Activated CD4-positive, CD25-positive, alpha-beta regulatory T cell (primary cell): Measurements from ENCODE around the gene SLC9A3.
"Not testable (repeated sequence)": the region's sequence is repeated elsewhere in the genome, so short reads cannot be mapped to it uniquely, and the experiment has no call there.

ENCODE experiments used
- DNase-seq, 4 experiments: peaks; one replicate each; lab custom pipeline; 2025; lab: John Stamatoyannopoulos, UW

Gene SLC9A3

DNA sequence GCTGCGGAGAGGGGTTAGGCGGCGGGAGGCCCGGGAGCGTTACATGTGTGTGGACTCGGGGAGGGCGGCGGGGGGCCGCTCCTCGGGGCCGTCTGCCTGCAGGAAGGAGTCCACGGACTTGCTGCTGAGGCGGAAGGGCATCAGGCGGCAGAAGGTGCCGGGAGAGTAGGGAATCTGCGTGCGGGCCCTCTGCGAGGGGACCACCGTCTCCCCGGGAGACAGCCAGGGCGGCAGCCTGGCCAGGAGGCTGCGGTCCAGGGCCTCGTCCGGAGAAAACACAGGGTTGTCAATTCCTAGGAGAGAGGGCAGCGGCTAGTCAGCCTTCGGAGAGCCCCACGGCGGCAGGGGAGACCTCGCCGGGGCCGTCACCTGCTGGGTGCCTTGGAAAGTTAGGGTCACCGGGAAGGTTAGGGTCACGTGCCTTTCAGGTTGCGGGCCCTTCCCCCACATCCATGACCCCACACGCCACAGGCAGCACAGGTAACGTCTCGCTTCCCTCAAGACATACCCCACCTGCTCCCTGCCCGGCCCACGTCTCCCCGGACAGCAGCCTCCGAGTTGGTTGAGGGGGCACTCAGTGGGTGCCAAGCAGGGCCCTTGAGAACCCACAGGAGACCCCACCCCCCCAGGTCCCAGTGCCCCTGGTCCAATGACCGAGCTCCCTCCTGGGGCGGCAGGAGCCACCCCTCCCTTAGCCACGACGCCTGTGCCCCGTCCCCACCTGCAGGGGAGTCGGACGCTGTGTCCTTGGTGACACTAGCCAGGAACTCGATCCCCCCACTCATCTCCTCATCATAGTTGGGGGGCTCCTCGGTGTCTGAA, 49.2 kb downstream of the SLC9A3 start:
- no peak for DNase-seq

DNA sequence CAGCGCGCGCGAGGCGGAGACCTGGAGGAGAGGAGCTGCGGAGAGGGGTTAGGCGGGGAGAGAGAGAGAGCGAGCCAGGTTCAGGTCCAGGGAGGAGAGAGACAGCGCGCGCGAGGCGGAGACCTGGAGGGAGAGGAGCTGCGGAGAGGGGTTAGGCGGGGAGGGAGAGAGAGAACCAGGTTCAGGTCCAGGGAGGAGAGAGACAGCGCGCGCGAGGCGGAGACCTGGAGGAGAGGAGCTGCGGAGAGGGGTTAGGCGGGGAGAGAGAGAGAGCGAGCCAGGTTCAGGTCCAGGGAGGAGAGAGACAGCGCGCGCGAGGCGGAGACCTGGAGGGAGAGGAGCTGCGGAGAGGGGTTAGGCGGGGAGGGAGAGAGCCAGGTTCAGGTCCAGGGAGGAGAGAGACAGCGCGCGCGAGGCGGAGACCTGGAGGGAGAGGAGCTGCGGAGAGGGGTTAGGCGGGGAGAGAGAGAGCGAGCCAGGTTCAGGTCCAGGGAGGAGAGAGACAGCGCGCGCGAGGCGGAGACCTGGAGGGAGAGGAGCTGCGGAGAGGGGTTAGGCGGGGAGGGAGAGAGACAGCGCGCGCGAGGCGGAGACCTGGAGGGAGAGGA, 49.9 kb downstream of the SLC9A3 start:
- not testable (repeated sequence) for DNase-seq

DNA sequence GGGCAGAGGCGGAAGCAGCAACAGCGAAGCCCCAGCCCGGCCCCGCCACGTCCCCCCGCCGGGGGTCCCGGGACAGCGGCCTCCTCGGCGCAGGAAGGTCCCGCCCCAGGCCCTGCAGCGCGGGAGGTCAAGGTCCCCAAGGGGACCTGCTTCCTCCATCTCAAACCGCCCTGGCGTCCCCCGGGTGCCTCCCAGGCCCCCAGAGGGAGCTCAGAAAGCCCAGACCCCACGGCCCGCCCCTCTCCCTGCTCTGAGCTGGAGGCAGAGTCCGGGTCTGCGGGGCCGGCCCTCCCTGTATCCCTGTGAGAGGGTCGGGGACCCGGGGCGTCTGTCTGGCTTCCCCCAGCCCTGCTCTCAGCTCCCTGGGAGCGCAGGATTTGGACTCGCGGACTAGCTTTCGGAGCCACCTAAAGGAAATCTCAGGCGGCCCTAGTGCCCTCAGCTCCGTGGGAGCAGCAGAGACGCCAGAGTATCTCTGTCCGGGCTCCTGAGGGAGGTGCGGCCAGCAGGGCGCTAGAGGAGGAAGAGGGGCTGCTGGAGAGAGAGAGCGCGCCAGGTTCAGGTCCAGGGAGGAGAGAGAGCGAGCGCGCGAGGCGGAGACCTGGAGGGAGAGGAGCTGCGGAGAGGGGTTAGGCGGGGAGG, 50.6 kb downstream of the SLC9A3 start:
- DNase-seq = peak in 1 of 4 experiments; percentile 21

DNA sequence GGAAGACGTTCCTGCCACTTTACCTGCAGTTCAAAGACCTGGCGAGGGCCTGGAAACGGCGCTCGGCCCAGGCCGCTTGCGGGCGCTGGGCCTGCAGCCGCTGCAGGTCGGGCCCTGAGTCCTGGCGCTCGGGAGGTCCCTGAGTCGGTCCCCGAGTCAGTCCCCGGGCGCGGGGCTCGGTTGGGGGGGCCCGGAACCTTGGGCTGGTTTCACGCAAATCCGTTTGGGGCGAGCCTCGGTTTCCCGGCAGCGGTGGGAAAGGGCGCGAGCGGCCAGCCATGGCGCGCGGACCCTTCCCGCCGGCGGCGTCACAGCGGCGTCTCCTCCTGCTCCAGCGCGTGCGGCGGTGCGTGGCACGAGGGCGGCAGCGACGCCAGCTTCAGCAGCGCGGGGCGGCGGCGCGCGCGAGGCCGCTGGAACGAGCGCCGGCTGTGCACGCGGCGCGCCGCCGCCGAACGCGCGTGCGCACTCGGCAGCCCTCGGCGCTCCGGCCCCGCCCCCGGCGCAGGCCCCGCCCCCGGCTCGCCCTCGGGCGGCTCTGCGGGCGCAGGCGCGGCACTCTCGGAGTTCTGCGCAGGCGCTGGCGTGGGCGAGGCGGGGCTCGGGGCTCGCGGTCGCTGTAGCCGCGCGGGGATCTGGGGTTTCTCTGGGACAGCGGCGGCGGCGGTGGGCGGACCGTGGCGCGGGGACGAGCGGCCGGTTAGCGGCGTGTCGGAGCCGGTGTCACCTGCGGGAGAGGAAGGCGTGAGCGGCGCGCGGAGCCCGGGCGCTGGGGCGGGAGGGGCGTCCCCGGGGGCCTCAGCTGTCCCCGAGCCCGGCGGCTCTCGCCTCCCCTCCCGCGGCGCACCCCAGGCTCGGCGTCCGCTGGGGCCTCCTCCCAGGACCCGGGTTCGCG, 51.3 kb downstream of the SLC9A3 start:
- peak; percentile 78 to 86 (median 82) for DNase-seq

DNA sequence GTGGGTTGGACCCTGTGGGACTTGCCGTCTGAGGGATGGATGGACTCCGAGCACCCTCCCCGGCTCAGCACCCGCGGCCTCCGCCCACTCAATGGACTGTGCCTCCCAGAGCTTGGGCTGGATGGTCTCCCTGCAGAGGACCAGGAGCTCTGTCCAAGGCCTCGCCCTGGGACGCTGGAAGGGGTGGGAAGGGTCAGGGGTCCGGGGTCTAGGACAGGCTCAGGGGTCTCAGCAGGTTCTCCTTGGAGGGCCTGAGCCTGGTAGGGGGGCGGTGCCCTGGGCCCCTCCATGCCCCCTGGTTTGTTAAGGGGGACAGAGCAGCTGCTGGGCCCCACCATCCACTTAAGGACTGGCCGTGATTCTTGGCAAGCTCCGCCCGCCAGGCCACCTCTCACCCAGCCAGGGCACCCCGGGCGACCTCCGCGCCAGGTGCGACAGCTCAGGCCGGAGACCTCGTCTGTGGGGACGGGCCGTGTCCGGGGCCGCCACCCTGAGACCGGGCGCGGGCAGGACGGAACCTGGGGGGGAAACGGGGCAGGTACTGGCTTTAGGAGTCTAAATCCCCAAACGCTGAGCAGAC, 52.1 kb downstream of the SLC9A3 start:
- DNase-seq = peak in 1 of 4 experiments; percentile 28

DNA sequence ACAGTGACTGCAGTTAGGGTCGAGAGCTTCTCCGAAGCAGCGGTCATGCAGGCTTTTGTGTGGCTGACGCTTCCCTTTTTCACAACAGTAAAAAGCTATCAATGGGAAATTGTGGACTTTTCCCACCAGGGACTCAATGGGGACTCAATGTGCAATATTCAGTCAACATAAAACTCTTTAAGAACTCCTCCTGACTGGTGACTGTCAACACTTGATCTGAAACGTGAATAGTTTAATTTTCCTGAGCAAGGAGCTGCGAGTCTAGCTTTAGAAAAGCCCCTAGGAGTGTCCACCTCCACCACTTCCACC, 52.5 kb downstream of the SLC9A3 start:
- no peak for DNase-seq

DNA sequence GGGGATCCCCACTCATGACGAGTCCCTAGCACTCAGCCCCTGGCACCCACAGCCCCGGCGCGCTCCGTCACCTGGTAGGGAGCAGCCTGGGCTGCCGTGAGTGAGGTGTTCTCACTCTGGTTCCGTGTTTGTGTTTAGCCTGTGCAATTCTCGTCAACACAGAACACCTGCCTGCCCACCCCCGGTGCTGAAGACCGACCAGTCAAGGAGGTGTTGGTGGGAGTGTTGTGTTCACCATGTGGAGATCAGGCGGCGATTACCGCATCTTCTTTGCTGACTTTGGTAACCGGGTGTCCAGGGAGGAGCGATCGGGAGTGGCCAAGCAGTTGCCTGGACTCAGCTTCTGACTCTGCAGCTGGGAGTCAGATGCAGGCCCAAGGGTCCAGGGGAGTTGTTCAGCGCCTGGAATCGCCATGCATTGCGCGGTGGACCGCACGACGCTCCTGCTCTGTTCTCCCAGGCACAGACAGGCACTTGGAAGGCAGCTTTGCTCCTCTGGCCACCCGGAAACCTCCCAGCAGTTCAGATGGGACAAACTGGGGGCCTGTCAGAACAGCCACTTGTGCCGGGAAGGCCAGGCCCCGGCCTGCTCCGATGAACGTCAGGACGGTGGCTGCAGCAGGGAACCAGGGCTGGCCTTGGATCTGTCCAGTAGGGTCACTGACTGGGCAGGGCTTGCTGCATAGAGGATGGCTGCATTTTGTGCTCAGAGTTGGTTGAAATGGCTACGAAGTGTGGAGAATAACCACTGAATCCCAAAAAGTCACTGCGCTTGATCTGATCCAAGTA, 53.1 kb downstream of the SLC9A3 start:
- no peak for DNase-seq

DNA sequence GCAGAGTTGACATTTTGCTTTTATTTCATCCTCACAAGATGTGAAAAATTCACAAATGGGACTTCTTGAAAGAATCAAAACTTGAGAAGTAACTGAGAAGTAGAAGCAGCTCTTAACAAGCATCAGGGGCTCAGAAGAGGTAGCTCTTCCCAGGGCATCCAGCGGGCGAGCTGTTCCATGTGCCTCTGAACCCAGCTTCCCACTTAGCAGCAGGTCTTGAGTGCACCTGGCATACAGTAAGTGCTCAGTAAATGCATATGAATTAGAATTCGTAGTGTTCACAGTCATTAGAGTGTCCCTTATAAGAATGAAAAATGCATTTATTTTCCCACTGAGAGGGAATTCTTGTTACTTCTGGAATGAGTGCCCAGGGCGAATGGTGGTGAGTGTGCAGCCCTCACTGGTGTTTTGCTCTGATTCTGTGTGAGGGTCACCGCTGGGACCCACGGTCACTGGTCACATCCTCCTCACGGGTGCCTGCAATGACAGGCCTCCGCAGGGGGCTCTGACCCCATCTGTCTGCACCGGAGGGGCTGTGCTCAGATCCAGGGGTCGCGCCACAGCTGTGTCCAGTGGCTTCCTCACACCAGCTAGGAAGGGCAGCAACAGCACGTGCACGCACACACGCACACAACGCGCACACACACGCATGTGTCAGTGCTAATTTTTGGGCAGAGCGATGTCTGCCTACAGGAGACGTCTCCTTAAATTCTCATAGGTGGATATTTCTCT, 54.3 kb downstream of the SLC9A3 start:
- no peak for DNase-seq

DNA sequence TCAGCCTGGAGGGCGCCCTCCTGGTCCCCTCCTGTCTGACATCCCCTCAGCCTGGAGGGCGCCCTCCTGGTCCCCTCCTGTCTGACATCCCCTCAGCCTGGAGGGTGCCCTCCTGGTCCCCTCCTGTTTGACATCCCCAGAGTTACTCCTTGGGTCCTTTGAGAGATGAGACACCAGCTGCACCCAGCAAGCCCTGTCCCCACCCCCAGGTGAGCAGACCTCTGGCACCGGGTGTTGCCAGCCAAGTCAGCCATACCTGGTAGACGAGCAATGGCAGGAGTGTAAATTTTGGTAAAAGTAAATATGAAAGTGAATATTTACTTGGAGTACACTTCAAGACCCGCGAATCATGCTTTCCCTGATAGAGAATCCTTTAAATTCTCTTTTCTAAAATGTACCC, 55.8 kb downstream of the SLC9A3 start:
- no peak for DNase-seq

DNA sequence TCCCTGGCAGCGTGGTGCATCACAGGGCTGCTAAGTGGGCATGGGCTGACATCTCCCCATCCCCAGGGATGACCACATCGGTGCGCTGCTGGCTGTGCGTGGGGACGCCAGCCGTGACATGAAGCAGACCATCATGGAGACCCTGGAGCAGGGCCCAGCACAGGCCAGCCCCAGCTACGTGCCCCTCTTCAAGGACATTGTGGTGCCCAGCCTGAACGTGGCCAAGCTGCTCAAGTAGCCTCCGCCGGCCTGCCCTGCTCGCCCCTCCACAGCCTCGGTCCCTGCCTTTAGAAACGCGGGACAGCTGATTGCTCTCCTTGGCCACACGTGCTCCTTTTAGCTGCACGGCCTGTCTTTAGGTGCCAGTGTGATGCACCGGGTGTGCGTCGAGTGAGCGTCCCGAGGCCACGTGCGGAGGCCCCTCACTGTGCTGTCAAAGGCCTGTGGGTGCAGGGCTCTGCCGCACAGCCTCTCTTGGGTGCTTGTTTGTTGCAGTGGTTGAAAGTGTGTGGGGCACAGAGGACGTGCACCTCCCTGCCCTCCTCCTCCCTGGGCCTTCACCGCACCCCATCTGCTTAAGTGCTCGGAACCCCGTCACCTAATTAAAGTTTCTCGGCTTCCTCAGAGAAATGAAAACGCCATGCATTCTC, 57.5 kb downstream of the SLC9A3 start:
- DNase-seq = no peak

DNA sequence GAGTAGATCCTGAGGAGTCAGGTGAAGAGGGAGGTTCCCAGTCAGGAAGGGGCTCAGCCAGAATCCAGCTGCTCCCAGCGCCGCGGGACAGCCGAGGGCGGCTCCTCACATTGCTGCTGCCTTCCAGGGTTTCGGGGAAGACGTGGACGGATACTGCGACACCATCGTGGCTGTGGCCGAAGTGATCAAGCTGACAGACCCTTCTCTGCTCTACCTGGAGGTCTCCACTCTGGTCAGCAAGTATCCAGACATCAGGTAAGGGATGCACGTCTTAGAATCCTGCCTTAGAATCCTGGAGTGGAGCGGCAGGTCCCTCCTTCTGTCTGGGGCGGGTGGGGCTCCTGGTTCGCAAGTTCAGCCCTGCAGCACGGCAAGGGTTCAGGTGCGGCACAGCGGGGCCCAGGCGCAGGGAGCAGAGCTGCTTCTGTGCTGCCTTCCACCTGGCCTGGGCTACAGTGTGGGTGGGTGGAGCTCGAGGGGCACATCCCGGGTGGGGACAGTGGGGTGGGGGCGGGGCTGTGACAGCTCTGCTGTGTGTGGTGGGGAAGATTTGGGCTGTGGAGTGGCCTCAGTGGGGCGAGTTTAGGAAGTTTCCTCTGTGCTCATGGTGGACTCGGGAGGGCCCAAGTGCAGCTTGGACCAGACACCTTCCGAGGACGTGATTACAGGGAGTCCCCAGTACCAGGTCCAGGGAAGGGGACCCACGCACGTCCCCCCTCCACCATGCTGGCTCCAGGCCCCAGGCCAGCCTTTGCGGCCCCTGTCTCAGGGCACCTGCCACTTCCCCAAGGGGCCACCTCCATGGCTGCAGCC, 58.5 kb downstream of the SLC9A3 start:
- no peak for DNase-seq

DNA sequence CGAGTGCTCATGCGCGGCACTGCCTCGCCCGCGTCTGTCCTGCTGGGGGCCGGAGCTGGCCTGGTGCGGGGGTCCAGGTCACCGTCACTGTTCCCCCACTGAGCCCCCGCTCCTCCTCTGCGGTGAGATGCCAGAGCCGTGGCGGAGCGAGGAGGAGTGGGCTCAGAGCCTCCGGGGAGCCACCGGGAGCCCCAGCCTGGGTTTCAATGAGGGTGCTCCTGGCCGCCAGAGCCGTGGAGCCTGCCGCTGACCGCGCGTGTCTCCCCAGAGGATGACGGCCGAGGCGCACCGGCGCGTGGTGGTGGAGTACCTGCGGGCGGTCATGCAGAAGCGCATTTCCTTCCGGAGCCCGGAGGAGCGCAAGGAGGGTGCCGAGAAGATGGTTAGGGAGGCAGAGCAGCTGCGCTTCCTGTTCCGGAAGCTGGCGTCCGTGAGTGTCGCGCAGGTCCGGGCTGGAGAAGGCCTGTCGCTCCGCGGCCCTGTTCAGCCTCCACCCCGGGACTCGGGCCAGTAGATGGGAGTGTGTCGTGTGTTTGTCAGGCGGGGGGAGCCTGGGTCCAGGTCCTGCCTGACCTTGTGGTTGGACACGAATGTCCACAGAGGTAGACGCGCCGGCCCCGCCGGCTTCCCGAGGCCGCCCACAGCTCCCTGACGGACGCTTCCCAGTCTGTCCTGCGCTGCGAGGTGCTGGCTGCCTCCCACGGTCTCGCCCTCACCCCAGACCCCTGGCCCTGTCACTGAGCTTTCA, 59.2 kb downstream of the SLC9A3 start:
- no peak for DNase-seq

DNA sequence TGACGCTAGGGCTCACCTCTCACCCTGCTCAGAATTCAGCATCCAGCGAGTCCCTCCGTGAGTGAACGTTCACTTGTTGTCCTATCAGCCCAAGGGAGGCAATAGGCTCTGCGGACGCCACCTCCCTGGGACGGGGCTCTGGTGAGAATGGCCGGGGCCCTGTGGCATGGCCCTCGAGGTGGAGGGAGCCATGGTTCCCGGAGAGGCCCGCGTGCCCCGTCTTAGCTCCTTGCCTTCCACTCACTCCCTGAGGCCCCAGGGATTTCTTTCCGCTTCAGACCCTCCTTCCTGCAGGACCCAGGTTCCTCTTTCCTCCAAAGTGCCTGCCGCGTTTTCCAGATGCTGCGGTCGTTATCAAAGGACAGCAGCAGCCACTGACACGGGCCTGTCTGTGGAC, 59.8 kb downstream of the SLC9A3 start:
- DNase-seq = no peak

DNA sequence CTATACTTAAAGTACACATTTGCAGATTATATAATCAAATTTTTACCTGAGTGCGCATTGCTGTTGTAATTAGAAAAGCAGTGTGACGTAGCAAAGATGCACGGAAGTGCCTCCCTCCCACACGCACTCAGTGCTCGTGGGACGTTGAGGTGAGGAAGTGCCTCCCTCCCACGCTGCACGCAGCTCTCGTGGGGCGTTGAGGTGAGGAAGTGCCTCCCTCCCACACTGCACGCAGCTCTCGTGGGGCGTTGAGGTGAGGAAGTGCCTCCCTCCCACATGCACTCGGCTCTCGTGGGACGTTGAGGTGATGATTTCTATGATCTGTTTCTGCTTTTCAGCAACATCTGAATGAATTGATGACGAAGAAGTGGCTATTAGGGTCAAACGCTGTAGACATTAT, 60.3 kb downstream of the SLC9A3 start:
- peak in 3 of 4 experiments; percentile 35 to 68 (median 67) for DNase-seq

DNA sequence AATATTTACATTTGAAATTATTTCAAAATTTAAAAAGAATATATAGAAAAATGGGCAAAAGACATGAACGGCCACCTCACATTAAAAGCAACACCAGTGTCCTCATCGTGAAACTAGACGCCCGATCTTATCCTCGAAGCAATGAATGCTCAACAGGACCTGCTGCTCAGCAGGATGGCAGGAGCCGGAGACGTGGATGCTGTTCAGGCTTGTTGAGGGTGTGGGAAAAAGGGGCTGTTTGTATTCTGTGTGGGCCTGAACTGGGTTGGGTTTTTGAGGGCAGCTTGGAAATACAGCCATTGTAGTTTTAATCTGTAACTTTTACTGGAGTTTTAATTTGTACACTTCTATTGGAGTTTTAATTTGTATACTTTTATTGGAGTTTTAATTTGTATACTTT, 60.9 kb downstream of the SLC9A3 start:
- no peak for DNase-seq

DNA sequence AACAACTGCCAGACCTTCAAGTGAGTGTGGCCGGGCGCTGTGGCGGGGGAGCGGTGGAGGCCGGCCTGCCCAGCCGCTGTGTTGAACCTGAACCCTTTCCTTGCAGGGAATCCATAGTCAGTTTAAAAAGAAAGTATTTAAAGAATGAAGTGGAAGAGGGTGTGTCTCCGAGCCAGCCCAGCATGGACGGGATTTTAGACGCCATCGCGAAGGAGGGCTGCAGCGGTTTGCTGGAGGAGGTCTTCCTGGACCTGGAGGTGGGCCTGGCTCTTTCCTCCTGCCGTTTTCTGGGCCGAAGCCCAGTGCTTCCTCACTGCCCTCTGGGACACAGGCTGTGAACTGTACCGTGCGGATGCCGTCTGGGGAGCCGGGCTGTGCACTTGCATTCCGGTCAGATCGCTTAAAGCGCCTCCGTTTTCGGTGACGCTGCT, 62.2 kb downstream of the SLC9A3 start:
- no peak for DNase-seq

DNA sequence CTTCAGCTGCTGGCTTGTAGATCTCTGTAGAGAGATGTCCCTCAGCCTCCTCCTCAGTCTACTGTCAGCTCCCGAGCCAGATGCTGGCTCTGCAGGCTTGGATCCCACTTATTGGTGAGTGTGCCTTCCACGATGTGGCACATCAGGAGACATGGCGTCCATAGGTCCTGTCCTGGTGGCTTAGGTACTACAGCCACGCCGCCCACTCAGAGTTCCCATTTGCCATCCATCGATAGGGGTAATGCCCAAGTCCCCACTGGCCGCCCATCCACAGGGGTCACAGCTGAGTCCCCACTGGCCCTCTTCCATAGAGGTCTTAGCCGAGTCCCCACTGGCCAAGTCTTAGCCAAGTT, 64.0 kb downstream of the SLC9A3 start:
- no peak for DNase-seq

DNA sequence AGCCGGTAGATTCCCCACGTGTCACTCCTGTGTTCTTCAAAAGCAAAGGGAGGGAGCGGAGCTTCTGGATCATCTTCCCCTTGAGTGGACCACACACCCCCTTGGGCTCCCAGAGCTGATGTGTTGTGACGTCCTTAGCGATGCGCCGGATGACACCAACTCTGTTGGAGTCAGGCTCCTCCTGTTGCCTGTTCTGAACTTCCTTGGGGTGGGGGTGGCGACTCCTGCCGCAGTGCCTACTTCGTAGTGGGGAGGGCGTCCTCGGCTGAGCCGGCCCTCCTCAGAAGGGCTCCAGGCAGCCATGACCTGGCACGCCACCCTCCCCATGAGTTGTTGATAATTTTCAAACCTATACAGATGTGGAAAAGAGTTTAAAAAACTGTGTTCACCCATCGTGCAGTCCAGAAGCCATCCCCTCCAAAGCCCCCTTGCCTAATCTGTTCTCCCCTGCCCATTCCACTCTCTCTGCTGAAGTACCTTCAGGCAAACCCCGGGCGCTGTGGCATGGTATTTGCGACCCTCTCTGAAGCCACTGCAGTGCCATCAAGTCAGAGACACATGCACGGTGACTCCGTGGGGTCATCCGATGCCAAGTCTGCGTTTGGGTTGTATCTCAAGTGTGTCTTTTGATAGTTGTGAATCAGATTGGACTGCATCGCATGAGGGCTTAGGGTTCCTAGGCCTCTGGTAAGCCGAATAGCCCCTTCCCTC, 64.5 kb downstream of the SLC9A3 start:
- DNase-seq = no peak
